Measurements from ENCODE around the gene ABLIM2. TPM values are rescaled to one million over a fixed set of nuclear protein-coding genes. Genes with fewer than 3 reads are reported as not detected.

ABLIM2 gene
- total and polyA plus RNA-seq, 2 donors (not counting 1 experiment from before 2014, with no cell fraction given) = 3.3 to 79.0 TPM

- H3K4me1 Mint-ChIP-seq = peaks cover 77% of the 10 kb centered on the region
- intact Hi-C loops (cut with micrococcal nuclease) = loop anchor here (2.0 kb wide), 2 partner anchors 27 to 41 kb away; no protein-coding TSS in a partner anchor
These were observed 42.7 kb upstream of the ABLIM2 start for GRCh38 chr4:8201321-8201781.

More at GRCh38 chr4:8201321-8201781, 42.7 kb upstream of the ABLIM2 start:
- no peak for TF ChIP-seq EZH2 (IDR thresholded peaks at IDR 0.05; ENCODE audit: borderline replicate concordance, insufficient read depth, low read depth, low read length, poor library complexity, severe bottlenecking)
- no peak for TF ChIP-seq CTCF (IDR thresholded peaks at IDR 0.05)
- H3K27ac Mint-ChIP-seq = peak overlapping the region; percentile 100
- ChIA-PET CTCF (interaction anchor here (0.7 to 4.4 kb wide), 8 partner anchors 8 to 38 kb away, joined by 3 to 32 read pairs (median 4); no protein-coding TSS in a partner anchor), POLR2A (interaction anchor here (0.6 to 7.7 kb wide), 7 partner anchors 9 to 44 kb away, joined by 4 to 50 read pairs (median 7); no protein-coding TSS in a partner anchor)
- ATAC-seq (ENCODE audit: low read depth) = peak; percentile 40
- H3K36me3 ChIP-seq (replicated peaks in 1 of 2; ENCODE audit: control extremely low read depth in 1 of 2, control insufficient read depth in 1 of 2, extremely low read depth in 1 of 2, insufficient read depth in 2 of 2, low read length in 1 of 2) = peaks cover 0 to 9% of the 10 kb centered on the region in 2 experiments
- peak overlapping the region; percentile 80 to 91 for H3K27ac ChIP-seq (ENCODE audit: low read length in 2 of 2)
- H4K20me1 ChIP-seq (ENCODE audit: control insufficient read depth, insufficient read depth, low read length, poor library complexity, severe bottlenecking) = peaks cover 48% of the 10 kb centered on the region
- peak overlapping the region; percentile 39 to 96 (median 85) for H3K4me3 ChIP-seq (ENCODE audit: control extremely low read depth in 1 of 5, extremely low read depth in 1 of 5, insufficient read depth in 1 of 5, low read depth in 2 of 5, low read length in 4 of 5)
- H3K9me3 Mint-ChIP-seq (ENCODE audit: insufficient read depth) = no peaks in the 10 kb centered on the region
- no peaks in the 10 kb centered on the region for H3K27me3 Mint-ChIP-seq
- H3K9me3 ChIP-seq (ENCODE audit: control extremely low read depth in 1 of 3, control insufficient read depth in 2 of 3, insufficient read depth in 1 of 3, low read length in 2 of 3) = no peaks in the 10 kb centered on the region
- H3K27me3 ChIP-seq (replicated peaks in 1 of 4; ENCODE audit: control extremely low read depth in 1 of 4, control insufficient read depth in 3 of 4, insufficient read depth in 4 of 4, low read length in 3 of 4) = no peaks in the 10 kb centered on the region
- peaks cover 57 to 78% of the 10 kb centered on the region in 2 donors for H3K4me1 ChIP-seq (ENCODE audit: control insufficient read depth in 2 of 2, insufficient read depth in 2 of 2, low read length in 2 of 2)
- peak overlapping the region; percentile 95 for H3K4me2 ChIP-seq (replicated peaks; ENCODE audit: low read depth, low read length, poor library complexity, severe bottlenecking)
- H3K9ac ChIP-seq (ENCODE audit: low read length) = peak overlapping the region; percentile 85
- peaks cover 67% of the 10 kb centered on the region for H3K79me2 ChIP-seq (ENCODE audit: control insufficient read depth, insufficient read depth, low read length)
- peak overlapping the region; percentile 52 for H2AFZ ChIP-seq (ENCODE audit: insufficient read depth, low read depth, low read length, poor library complexity, severe bottlenecking)
- peak; percentile 85 for DNase-seq
- peak overlapping the region; percentile 100 for H3K4me3 Mint-ChIP-seq
- WGBS (ENCODE audit: insufficient coverage) = 0% methylated on average over 8 of the region's 9 CpGs
